Adrenal gland (tissue), 12 donors: ENCODE measurements around the gene UST. TPM values are rescaled to one million over a fixed set of nuclear protein-coding genes. Genes with fewer than 3 reads are reported as not detected.

Experiments used
- DNase-seq, 7 donors: peaks; one replicate each; pipeline ENCODE4 v3.0.0-alpha.2; 2019 to 2020
- H3K27ac ChIP-seq, 5 donors: fragments of 200-600 bp; sonication (generic) in 4 of 5; 1 replicate in 3 of 5; 2 replicates in 2 of 5; pipeline versions ENCODE4 v1.5.1 to v1.8.0; 2016 to 2020; ENCODE audit warnings: mild to moderate bottlenecking in 1 of 5
- H3K27me3 ChIP-seq: fragments of 200-600 bp; 2 replicates; pipeline ENCODE4 v1.8.0; 2021
- H3K36me3 ChIP-seq, 2 donors: fragments of 200-600 bp; replicated peaks in 1 of 2; 1 replicate in 1 of 2; 2 replicates in 1 of 2; pipeline versions ENCODE4 v1.5.1 to v1.8.0; 2018 to 2022
- H3K4me1 ChIP-seq, 2 donors: fragments of 200-600 bp; replicated peaks in 1 of 2; 1 replicate in 1 of 2; 2 replicates in 1 of 2; pipeline versions ENCODE4 v1.5.1 to v1.8.0; 2018 to 2021
- H3K4me3 ChIP-seq, 4 donors: fragments of 200-600 bp; sonication (generic) in 3 of 4; one replicate each; pipeline ENCODE4 v1.5.1; 2016 to 2018
- H3K9me3 ChIP-seq, 3 donors: fragments of 200-600 bp; sonication (generic) in 1 of 3; replicated peaks in 1 of 3; 1 replicate in 2 of 3; 2 replicates in 1 of 3; pipeline versions ENCODE4 v1.5.1 to v1.8.0; 2016 to 2021
- CTCF ChIP-seq, 6 experiments: fragments of 450-650 bp in 4 of 6; fragments of 200-600 bp in 2 of 6; sonication (generic) in 1 of 6; IDR thresholded peaks; 1 replicate in 5 of 6; 2 replicates in 1 of 6; pipeline versions ENCODE4 v1.5.1 to v1.8.0; 2016 to 2021; ENCODE audit warnings: antibody characterized with exemption in 6 of 6, mild to moderate bottlenecking in 2 of 6, moderate library complexity in 1 of 6
- POLR2A ChIP-seq, 2 donors: fragments of 450-650 bp; IDR thresholded peaks; one replicate each; pipeline ENCODE4 v1.6.1; 2017; ENCODE audit warnings: antibody characterized with exemption in 2 of 2, mild to moderate bottlenecking in 2 of 2, moderate library complexity in 1 of 2
- WGBS, 4 donors: extraction: QIAGEN DNeasy Blood & Tissue Kit in 2 of 4; methylation state at CpG; one replicate each; pipeline versions ENCODE4 v1.1.5 to v1.1.7; 2013 to 2017; 5-methylcytosine and 5-hydroxymethylcytosine counted together
- intact Hi-C, 2 donors: fragments of 100-400 bp; cut with DNase I; formaldehyde crosslinking; loops; one replicate each; pipeline versions ENCODE4 v1.14.1 to v1.15.0; 2022 to 2023
- polyA plus RNA-seq, 3 donors: library from polyadenylated mRNA; stranded (reverse); fragments of 200-250 nt in 2 of 3; fragments of 350-450 nt in 1 of 3; fragmentation: Illumina TruSeq in 1 of 3; extraction: RNeasy Lipid Tissue Mini Kit (QIAGEN cat#74804) in 1 of 3; gene quantifications; one replicate each; pipeline ENCODE4 v1.2.3, GENCODE V29; 2013 to 2014
- total RNA-seq, 9 donors: library from RNA; depleted of rRNA in 4 of 9; stranded (reverse); fragments of >200 nt in 4 of 9; fragments of 120-200 nt in 1 of 9; fragmentation: NEBNext Ultra II Directional in 1 of 9; extraction: Animal tissue kit (Norgen Biotek cat#: 25700) in 1 of 9; gene quantifications; one replicate each; pipeline versions ENCODE4 v1.1.0 to v1.2.4, GENCODE V29; 2013 to 2023
- donor health status: healthy with polysubstance abuse.
- donor health status: Bipolar disorder and iron deficiency.
- donor health status: DM: yes; HTN: yes; CAD: no.
- donor health status: DM: no; HTN: no; CAD: no.
- donor health status: DM: no; HTN: no; CAD: no.
- donor health status: DM: yes; HTN: yes; CAD: no.

UST gene
- total and polyA plus RNA-seq, 12 donors, result 5.9 to 37.4 (median 18.3) TPM

DNA sequence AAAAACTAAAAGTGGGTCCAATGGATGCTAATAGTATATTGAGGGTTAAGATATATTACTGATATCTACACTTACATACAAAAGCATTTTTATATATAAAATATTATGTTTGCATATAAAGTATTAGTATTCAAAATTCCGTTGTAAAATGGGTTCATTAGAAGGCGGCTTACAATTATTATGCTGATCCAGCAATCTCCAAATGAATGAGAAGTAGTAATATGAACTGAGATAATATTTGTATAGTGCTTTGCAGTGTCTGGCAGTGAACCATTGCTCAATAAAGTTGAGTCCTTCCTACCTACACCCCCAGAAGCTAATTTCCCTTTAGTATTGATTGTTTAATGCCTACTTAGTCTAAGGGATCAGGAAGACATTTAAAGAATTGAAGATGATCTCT is 146.2 kb downstream of the UST start:
- WGBS, 4 donors, result 82 to 93% (median 89%) methylated on average over 2 of the region's 2 CpGs
- TF ChIP-seq CTCF (IDR thresholded peaks at IDR 0.05) (no peak), POLR2A (IDR thresholded peaks at IDR 0.05) (no peak)
- H3K27me3 ChIP-seq, result no peaks in the 10 kb centered on the region
- no peak overlapping the region for H3K4me3 ChIP-seq
- DNase-seq, result no peak
- H3K9me3 ChIP-seq, result no peaks in the 10 kb centered on the region
- no peak overlapping the region for H3K27ac ChIP-seq
- no peaks in the 10 kb centered on the region for H3K36me3 ChIP-seq
- intact Hi-C loops, result no loop called here
- peaks cover 0 to 9% of the 10 kb centered on the region in 2 donors for H3K4me1 ChIP-seq

GRCh38 chr6:148893481-148893880 is 146.7 kb downstream of the UST start:
- Histone ChIP-seq H3K27ac (no peak overlapping the region), H3K4me1 (peaks cover 0 to 9% of the 10 kb centered on the region in 2 donors), H3K4me3 (no peak overlapping the region), H3K27me3 (no peaks in the 10 kb centered on the region), H3K36me3 (no peaks in the 10 kb centered on the region), H3K9me3 (no peaks in the 10 kb centered on the region)
- no peak for DNase-seq
- intact Hi-C loops, result no loop called here
- no peak for TF ChIP-seq POLR2A (IDR thresholded peaks at IDR 0.05)
- TF ChIP-seq CTCF (IDR thresholded peaks at IDR 0.05), result no peak
- WGBS, 4 donors, result 69 to 100% (median 100%) methylated on average over 2 of the region's 2 CpGs

DNA sequence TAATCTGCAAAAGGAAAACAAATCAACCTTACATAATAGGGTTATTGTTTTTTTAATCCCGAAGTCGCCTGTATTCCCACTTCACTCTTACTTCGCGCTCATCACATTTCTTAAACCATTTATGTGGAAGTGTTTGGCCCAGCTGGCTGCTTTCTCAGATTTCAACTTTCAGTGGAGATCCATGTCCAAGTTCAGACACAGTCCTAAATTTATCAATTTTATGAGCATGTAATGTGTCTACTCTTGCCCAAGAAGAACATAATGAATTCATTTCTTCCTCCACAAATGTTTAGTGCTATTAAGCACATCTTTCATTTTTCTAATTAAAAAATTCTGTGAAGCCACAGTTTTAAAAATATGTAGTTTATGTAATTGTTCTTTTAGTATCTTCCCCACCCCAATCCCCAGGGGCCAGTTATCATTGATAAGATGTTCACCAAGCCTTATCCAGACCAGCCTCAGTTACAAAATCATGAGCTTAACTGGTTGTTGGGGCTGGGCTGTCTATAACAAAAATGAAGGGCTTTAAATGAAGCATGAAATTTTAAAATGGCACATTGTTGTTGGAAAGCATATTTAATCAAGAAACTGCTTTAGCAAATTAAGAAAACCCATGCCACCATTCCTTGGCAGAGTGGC is 151.7 kb downstream of the UST start:
- TF ChIP-seq CTCF (IDR thresholded peaks at IDR 0.05) (no peak), POLR2A (IDR thresholded peaks at IDR 0.05) (no peak)
- Histone ChIP-seq H3K36me3 (no peaks in the 10 kb centered on the region), H3K27ac (no peak overlapping the region), H3K27me3 (no peaks in the 10 kb centered on the region), H3K4me3 (no peak overlapping the region), H3K9me3 (no peaks in the 10 kb centered on the region), H3K4me1 (no peaks in the 10 kb centered on the region)
- DNase-seq, result no peak
- WGBS, 4 donors, result 63 to 87% (median 73%) methylated on average over 4 of the region's 4 CpGs
- intact Hi-C loops, result no loop called here

DNA sequence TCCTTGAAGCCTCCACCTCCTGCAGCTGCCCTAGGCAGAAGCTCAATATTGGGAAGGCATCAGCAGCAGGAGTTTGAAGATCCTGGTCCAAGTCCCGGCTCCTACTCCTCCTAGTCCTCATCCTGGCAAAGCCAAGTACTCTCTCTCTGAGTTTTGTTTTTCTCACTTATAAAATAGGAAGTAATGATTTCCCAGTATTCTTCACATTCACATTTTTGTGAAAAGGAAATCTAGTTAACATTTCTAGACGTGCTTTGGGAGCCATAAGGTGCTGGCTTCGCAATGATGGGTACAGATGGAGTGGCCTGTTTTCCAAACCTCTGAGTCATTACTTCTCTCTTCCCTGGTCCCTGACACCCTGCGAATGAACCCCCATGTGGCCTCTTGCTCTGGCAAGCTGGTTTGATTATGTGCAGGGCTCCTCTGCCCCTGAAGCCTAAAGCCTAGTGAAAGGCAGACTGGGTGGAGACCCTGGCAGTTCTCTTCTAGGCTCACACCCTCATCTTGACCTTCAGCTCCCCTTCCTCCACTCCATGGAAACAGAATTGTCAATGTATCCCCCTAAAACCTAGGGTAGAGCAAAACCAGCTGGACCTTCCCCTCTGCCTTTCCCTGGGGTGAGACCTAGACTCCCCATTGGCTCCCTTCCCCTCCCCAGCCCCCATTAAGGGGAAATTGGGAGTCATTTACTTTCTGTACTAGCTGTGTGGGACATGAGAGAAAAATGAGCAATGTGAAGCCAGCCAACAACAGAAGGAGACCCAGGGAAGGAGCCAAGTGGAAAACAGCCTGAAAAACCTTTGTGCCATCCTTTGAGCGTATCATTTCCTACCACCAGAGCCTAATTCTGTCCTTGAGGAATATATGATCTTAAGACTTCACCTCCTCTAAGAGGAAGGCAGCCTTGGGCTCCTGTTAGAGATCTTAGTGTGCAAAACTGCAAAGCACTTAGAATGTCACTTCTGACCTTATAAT is 158.4 kb downstream of the UST start:
- no peaks in the 10 kb centered on the region for H3K4me1 ChIP-seq
- no peak for TF ChIP-seq CTCF (IDR thresholded peaks at IDR 0.05)
- no peak for TF ChIP-seq POLR2A (IDR thresholded peaks at IDR 0.05)
- intact Hi-C loops, result no loop called here
- DNase-seq, result no peak
- H3K9me3 ChIP-seq, result no peaks in the 10 kb centered on the region
- H3K4me3 ChIP-seq, result no peak overlapping the region
- H3K27ac ChIP-seq, result no peak overlapping the region
- 90 to 94% (median 92%) methylated on average over 5 of the region's 5 CpGs for WGBS, 4 donors
- H3K36me3 ChIP-seq, result no peaks in the 10 kb centered on the region
- no peaks in the 10 kb centered on the region for H3K27me3 ChIP-seq
